CD4-positive, CD25-positive, alpha-beta regulatory T cell (primary cell): ENCODE measurements around the gene CCDC134. TPM values are rescaled to one million over a fixed set of nuclear protein-coding genes. Genes with fewer than 3 reads are reported as not detected.
"Not testable (repeated sequence)": the region's sequence is repeated elsewhere in the genome, so short reads cannot be mapped to it uniquely, and the experiment has no call there.

ENCODE experiments used
- ATAC-seq, 2 donors: fragments of 150-1000 bp; cut with Tn5 transposase; one replicate each; pipeline ENCODE4 v1.10.0; 2021; ENCODE audit warnings: low read depth in 2 of 2, moderate number of reproducible peaks in 2 of 2, moderate library complexity in 1 of 2
- DNase-seq, 3 donors: peaks; one replicate each; pipeline versions ENCODE4 v3.0.0 to v3.0.0-alpha.2; 2012 to 2022; ENCODE audit warnings: mixed read lengths in 1 of 3
- H3K27ac ChIP-seq: one replicate; pipeline ENCODE4 v1.7.0; 2013; ENCODE audit warnings: mild to moderate bottlenecking, low read length; ENCODE audit not compliant: insufficient read depth, poor library complexity, severe bottlenecking
- H3K27me3 ChIP-seq: one replicate; pipeline ENCODE4 v1.7.0; 2013; ENCODE audit warnings: low read length; ENCODE audit not compliant: control insufficient read depth, insufficient read depth
- H3K36me3 ChIP-seq: one replicate; pipeline ENCODE4 v1.7.0; 2013; ENCODE audit warnings: mild to moderate bottlenecking, low read length, moderate library complexity; ENCODE audit not compliant: control insufficient read depth, insufficient read depth
- H3K4me1 ChIP-seq: 2 replicates; pipeline ENCODE4 v1.7.0; 2013; ENCODE audit warnings: mild to moderate bottlenecking, low read length; ENCODE audit not compliant: insufficient read depth, control insufficient read depth, poor library complexity, severe bottlenecking
- H3K4me3 ChIP-seq: one replicate; pipeline ENCODE4 v1.7.0; 2013; ENCODE audit warnings: low read depth, mild to moderate bottlenecking, low read length, moderate library complexity
- H3K9me3 ChIP-seq, 2 experiments: 1 replicate in 1 of 2; 2 replicates in 1 of 2; pipeline ENCODE4 v1.7.0; 2013; ENCODE audit warnings: low read length in 2 of 2, mild to moderate bottlenecking in 1 of 2, moderate library complexity in 1 of 2; ENCODE audit not compliant: control insufficient read depth in 2 of 2
- H3K27ac Mint-ChIP-seq, 3 donors: one replicate each; pipeline ENCODE4 v1.8.0; 2020 to 2022; ENCODE audit warnings: mild to moderate bottlenecking in 3 of 3, mixed read lengths in 3 of 3, moderate library complexity in 2 of 3
- H3K27me3 Mint-ChIP-seq: one replicate; pipeline ENCODE4 v1.8.0; 2022; ENCODE audit warnings: mild to moderate bottlenecking, mixed read lengths
- H3K36me3 Mint-ChIP-seq: one replicate; pipeline ENCODE4 v1.8.0; 2020; ENCODE audit warnings: mixed read lengths
- H3K4me1 Mint-ChIP-seq, 4 donors: one replicate each; pipeline ENCODE4 v1.8.0; 2020 to 2022; ENCODE audit warnings: mixed read lengths in 4 of 4, mild to moderate bottlenecking in 1 of 4
- H3K4me3 Mint-ChIP-seq, 4 donors: one replicate each; pipeline ENCODE4 v1.8.0; 2020 to 2022; ENCODE audit warnings: mild to moderate bottlenecking in 4 of 4, mixed read lengths in 4 of 4, moderate library complexity in 3 of 4
- H3K9me3 Mint-ChIP-seq, 7 donors: one replicate each; pipeline ENCODE4 v1.8.0; 2020 to 2022; ENCODE audit warnings: mixed read lengths in 7 of 7, mild to moderate bottlenecking in 3 of 7, moderate library complexity in 2 of 7
- polyA plus RNA-seq, 4 donors: library from polyadenylated mRNA; unstranded; fragments of 300-500 nt; fragmentation: Illumina TruSeq; gene quantifications; one replicate each; pipeline ENCODE4 v1.2.3, GENCODE V29; 2021
- total RNA-seq: library from RNA; stranded (reverse); gene quantifications from one replicate; pipeline ENCODE4 v1.2.3, GENCODE V29; 2022

CCDC134 gene
- total and polyA plus RNA-seq, 5 donors from 2014 or later: 3.6 to 21.1 (median 5.9) TPM

GRCh38 chr22:41832553-41833368 is 32.3 kb downstream of the CCDC134 start, which contains the start of gene SREBF2:
SREBF2 (plus strand) TSS chr22:41833105; CDS start chr22:41833271, 166 bp downstream.
- peaks cover 18 to 48% (median 26%) of the 10 kb centered on the region in 4 donors for H3K4me1 Mint-ChIP-seq
- H3K27me3 Mint-ChIP-seq: no peaks in the 10 kb centered on the region
- H3K27ac Mint-ChIP-seq: peak within 1 kb of the TSS; percentile 96 to 99 (median 99)
- DNase-seq: peak; percentile 98 to 99 (median 99)
- peaks cover 7% of the 10 kb centered on the region for H3K36me3 Mint-ChIP-seq
- Histone ChIP-seq H3K9me3 (no peaks in the 10 kb centered on the region), H3K27ac (peak within 1 kb of the TSS; percentile 93), H3K4me3 (peak within 1 kb of the TSS; percentile 77), H3K27me3 (no peaks in the 10 kb centered on the region), H3K36me3 (peaks cover 6% of the 10 kb centered on the region), H3K4me1 (peaks cover 17% of the 10 kb centered on the region)
- ATAC-seq: peak; percentile 95 to 96
- H3K4me3 Mint-ChIP-seq: peak within 1 kb of the TSS; percentile 90 to 98 (median 96)
- no peaks in the 10 kb centered on the region for H3K9me3 Mint-ChIP-seq

GRCh38 chr22:41833369-41834004 is 33.0 kb downstream of the CCDC134 start:
- no peaks in the 10 kb centered on the region for H3K27me3 ChIP-seq
- H3K27ac ChIP-seq: peak overlapping the region; percentile 93
- H3K9me3 ChIP-seq: no peaks in the 10 kb centered on the region
- DNase-seq (peak in 2 of 3 donors; percentile 42 to 61), ATAC-seq (no peak)
- Mint-ChIP-seq H3K4me3 (peak overlapping the region; percentile 87 to 95 (median 92)), H3K9me3 (no peaks in the 10 kb centered on the region), H3K27ac (peak overlapping the region; percentile 77 to 96 (median 95)), H3K4me1 (peaks cover 22 to 55% (median 32%) of the 10 kb centered on the region in 4 donors), H3K27me3 (no peaks in the 10 kb centered on the region), H3K36me3 (peaks cover 12% of the 10 kb centered on the region)
- peaks cover 17% of the 10 kb centered on the region for H3K4me1 ChIP-seq
- peak overlapping the region; percentile 65 for H3K4me3 ChIP-seq
- H3K36me3 ChIP-seq: peaks cover 6% of the 10 kb centered on the region

- Histone ChIP-seq H3K27me3 (no peaks in the 10 kb centered on the region), H3K27ac (peak overlapping the region; percentile 93), H3K4me1 (peaks cover 17% of the 10 kb centered on the region), H3K36me3 (peaks cover 6% of the 10 kb centered on the region), H3K9me3 (no peaks in the 10 kb centered on the region), H3K4me3 (peak overlapping the region; percentile 65)
- H3K9me3 Mint-ChIP-seq: no peaks in the 10 kb centered on the region
- no peaks in the 10 kb centered on the region for H3K27me3 Mint-ChIP-seq
- no peak for ATAC-seq
- H3K4me3 Mint-ChIP-seq: peak overlapping the region; percentile 87 to 95 (median 92)
- H3K4me1 Mint-ChIP-seq: peaks cover 26 to 63% (median 38%) of the 10 kb centered on the region in 4 donors
- peak in 1 of 3 donors; percentile 29 for DNase-seq
- H3K36me3 Mint-ChIP-seq: peaks cover 18% of the 10 kb centered on the region
- peak overlapping the region; percentile 77 to 96 (median 95) for H3K27ac Mint-ChIP-seq
Measured at GRCh38 chr22:41834005-41834944, 33.8 kb downstream of the CCDC134 start.

- Mint-ChIP-seq H3K27ac (peak overlapping the region in 1 of 3 donors; percentile 36), H3K36me3 (peaks cover 22% of the 10 kb centered on the region), H3K4me3 (peak overlapping the region in 2 of 4 donors; percentile 48 to 78), H3K4me1 (peaks cover 32 to 72% (median 45%) of the 10 kb centered on the region in 4 donors)
- peaks cover 17% of the 10 kb centered on the region for H3K4me1 ChIP-seq
- H3K27ac ChIP-seq, H3K27me3 Mint-ChIP-seq, ATAC-seq, DNase-seq, H3K9me3 ChIP-seq, H3K9me3 Mint-ChIP-seq, H3K4me3 ChIP-seq, H3K27me3 ChIP-seq, H3K36me3 ChIP-seq: not testable (repeated sequence)
Measured at GRCh38 chr22:41835462-41835861, 35.0 kb downstream of the CCDC134 start.

- H3K27ac ChIP-seq: no peak overlapping the region
- Mint-ChIP-seq H3K4me1 (peaks cover 33 to 69% (median 52%) of the 10 kb centered on the region in 4 donors), H3K27me3 (no peaks in the 10 kb centered on the region), H3K27ac (peak overlapping the region in 2 of 3 donors; percentile 49 to 76), H3K36me3 (peaks cover 25% of the 10 kb centered on the region), H3K4me3 (peak overlapping the region in 2 of 4 donors; percentile 17 to 38), H3K9me3 (no peaks in the 10 kb centered on the region)
- H3K27me3 ChIP-seq: no peaks in the 10 kb centered on the region
- H3K4me3 ChIP-seq: no peak overlapping the region
- peaks cover 17% of the 10 kb centered on the region for H3K4me1 ChIP-seq
- H3K9me3 ChIP-seq: no peaks in the 10 kb centered on the region
- ATAC-seq: no peak
- no peak for DNase-seq
- H3K36me3 ChIP-seq: peaks cover 6% of the 10 kb centered on the region
Measured at GRCh38 chr22:41836551-41836950, 36.1 kb downstream of the CCDC134 start.

- DNase-seq (no peak), ATAC-seq (no peak)
- Mint-ChIP-seq H3K4me1 (peaks cover 40 to 74% (median 61%) of the 10 kb centered on the region in 4 donors), H3K9me3 (no peaks in the 10 kb centered on the region), H3K27ac (peak overlapping the region; percentile 16 to 75 (median 42)), H3K27me3 (no peaks in the 10 kb centered on the region), H3K4me3 (peak overlapping the region in 2 of 4 donors; percentile 10 to 27), H3K36me3 (peaks cover 28% of the 10 kb centered on the region)
- H3K27me3 ChIP-seq: no peaks in the 10 kb centered on the region
- no peaks in the 10 kb centered on the region for H3K9me3 ChIP-seq
- no peak overlapping the region for H3K27ac ChIP-seq
- peaks cover 6% of the 10 kb centered on the region for H3K36me3 ChIP-seq
- peaks cover 16% of the 10 kb centered on the region for H3K4me1 ChIP-seq
- no peak overlapping the region for H3K4me3 ChIP-seq
Measured at GRCh38 chr22:41838842-41839618, 38.6 kb downstream of the CCDC134 start.
